Measurements from ENCODE around the gene HDLBP.
A peak's percentile ranks its signal among the peaks of the same experiment; 100 is the strongest.

GRCh38 chr2:241354668-241355658 is 39.5 kb upstream of the HDLBP start:
- TF ChIP-seq, protein P1, sequence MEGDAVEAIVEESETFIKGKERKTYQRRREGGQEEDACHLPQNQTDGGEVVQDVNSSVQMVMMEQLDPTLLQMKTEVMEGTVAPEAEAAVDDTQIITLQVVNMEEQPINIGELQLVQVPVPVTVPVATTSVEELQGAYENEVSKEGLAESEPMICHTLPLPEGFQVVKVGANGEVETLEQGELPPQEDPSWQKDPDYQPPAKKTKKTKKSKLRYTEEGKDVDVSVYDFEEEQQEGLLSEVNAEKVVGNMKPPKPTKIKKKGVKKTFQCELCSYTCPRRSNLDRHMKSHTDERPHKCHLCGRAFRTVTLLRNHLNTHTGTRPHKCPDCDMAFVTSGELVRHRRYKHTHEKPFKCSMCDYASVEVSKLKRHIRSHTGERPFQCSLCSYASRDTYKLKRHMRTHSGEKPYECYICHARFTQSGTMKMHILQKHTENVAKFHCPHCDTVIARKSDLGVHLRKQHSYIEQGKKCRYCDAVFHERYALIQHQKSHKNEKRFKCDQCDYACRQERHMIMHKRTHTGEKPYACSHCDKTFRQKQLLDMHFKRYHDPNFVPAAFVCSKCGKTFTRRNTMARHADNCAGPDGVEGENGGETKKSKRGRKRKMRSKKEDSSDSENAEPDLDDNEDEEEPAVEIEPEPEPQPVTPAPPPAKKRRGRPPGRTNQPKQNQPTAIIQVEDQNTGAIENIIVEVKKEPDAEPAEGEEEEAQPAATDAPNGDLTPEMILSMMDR (IDR thresholded peaks at IDR 0.05) = peak in 1 of 6 experiments; percentile 14
- TF ChIP-seq POLR2A (IDR thresholded peaks at IDR 0.05) = no peak
